AG08395 (cell line): Measurements from ENCODE around the gene ERICH6B.

Experiments used
- DNase-seq: peaks from one replicate; pipeline ENCODE4 v3.0.0; 2012; ENCODE audit warnings: mixed read lengths, low spot score

The ERICH6B gene

GRCh38 chr13:45601680-45602079 is 13.9 kb downstream of the ERICH6B start:
- no peak for DNase-seq

DNA sequence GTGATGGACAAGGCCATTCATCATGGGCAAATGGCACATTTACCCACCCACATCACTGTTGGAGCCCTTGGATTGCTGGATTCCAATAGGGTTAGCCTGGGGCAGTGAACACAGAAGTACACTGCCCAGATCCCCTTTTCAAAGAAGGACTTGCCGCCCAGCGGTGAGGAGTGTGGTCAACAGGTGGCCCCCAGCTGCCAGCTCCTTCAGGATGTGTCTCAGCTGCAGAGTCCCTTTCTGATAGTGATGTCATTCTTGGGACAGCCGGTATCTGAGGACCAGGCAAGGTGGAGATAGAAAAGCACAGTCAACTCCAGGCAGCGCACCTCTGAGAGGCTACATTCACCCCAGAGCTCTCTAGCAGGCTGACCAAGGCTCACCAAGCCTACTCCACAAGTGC is 16.9 kb downstream of the ERICH6B start:
- no peak for DNase-seq

DNA sequence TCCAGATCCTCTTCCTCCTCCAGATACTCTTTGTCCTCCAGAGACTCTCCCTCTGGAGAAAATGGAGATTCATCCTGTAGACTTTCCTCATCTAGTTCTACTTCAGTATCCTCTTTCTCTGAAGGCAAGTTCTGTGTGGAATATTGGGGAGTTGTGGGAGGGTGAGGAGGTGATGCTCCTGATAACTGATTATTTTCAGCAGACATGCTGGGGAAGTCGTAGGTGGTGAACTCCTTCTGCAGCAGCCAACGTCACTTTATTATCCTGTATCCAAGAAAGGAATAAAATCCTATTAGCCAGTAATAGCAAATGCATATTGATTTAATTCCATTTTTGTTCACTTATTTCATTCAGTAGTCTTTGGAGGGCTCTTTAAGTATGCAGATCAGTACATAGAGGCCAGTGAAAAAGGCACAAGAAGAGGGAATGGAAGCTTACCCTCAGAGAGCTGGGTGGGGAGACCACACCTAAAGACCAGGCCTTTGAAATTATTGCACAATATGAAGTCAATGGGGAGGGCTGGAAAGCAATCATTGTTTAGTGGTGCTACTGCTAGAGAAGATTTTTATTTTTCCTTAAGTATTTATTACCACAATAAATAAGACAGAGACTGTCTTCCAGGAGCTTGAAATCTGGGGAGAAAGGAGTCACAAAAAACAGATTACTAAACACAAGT is 18.6 kb downstream of the ERICH6B start:
- no peak for DNase-seq

GRCh38 chr13:45595965-45596364 is 19.6 kb downstream of the ERICH6B start:
- DNase-seq = no peak

DNA sequence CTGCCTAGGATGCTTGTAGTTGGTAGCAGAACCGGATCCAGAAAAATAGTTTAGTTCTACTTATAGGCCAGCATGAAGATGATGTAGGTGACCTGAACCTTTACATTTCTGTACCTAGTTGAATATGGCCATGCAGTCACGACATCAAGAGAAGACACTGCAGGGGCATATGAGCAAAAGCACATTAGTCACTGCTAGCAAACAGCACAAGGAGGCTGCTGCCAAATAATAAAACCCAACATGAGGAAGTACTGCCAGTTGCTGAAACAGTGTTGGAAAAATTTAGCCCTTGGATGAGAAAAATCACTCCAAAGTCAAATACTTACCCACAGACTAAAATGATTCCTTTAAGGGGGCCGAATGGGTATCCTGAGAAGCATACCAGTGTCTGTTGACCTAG is 20.8 kb downstream of the ERICH6B start:
- DNase-seq = no peak

GRCh38 chr13:45594227-45594626 is 21.3 kb downstream of the ERICH6B start:
- DNase-seq = no peak

GRCh38 chr13:45592758-45593157 is 22.8 kb downstream of the ERICH6B start:
- DNase-seq = no peak

- DNase-seq = no peak
Measured at GRCh38 chr13:45590066-45590465, 25.5 kb downstream of the ERICH6B start.

- no peak for DNase-seq
Measured at GRCh38 chr13:45587897-45588296, 27.6 kb downstream of the ERICH6B start.

GRCh38 chr13:45584816-45585215 is 30.7 kb downstream of the ERICH6B start:
- DNase-seq = no peak

- DNase-seq = no peak
Measured at GRCh38 chr13:45582408-45583076, 33.0 kb downstream of the ERICH6B start.

DNA sequence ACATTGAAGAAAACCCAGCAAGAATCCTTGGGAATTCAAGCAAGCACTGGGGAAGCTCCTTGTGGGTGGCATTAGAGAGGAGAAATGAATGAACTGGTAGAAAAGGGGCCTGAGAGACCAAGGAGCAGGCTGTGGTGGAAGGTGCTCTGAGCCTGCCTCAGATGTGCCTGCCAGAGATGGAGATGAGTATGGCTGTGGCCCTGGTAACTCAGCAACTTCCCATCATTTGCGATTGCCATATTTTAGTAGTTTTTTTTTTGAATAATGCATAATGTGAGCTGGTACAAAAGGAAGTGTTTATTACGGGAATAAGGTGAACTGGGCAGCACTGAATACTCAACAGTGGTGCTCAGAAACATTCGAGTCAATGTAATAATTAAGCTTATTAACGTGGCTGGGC is 39.1 kb downstream of the ERICH6B start:
- no peak for DNase-seq

GRCh38 chr13:45575830-45576180 is 39.7 kb downstream of the ERICH6B start:
- DNase-seq = no peak

GRCh38 chr13:45575146-45575829 is 40.3 kb downstream of the ERICH6B start:
- no peak for DNase-seq

DNA sequence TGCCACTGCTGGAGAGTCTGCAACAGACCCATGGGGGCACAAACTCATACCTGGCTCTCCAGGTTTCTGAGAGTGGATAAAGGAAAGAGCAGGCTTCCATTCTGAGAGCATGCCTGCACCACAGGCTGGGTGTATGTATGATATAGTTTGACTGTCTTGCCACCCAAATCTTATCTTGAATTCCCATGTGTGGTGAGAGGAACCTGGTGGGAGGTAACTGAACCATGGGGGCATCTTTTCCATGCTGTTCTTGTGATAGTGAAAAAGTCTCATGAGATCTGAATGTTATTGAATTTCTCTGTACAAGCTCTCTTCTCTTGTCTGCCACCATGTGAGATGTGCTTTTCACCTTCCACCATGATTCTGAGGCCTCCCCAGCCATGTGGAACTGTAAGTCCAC is 50.2 kb downstream of the ERICH6B start:
- DNase-seq = no peak

DNA sequence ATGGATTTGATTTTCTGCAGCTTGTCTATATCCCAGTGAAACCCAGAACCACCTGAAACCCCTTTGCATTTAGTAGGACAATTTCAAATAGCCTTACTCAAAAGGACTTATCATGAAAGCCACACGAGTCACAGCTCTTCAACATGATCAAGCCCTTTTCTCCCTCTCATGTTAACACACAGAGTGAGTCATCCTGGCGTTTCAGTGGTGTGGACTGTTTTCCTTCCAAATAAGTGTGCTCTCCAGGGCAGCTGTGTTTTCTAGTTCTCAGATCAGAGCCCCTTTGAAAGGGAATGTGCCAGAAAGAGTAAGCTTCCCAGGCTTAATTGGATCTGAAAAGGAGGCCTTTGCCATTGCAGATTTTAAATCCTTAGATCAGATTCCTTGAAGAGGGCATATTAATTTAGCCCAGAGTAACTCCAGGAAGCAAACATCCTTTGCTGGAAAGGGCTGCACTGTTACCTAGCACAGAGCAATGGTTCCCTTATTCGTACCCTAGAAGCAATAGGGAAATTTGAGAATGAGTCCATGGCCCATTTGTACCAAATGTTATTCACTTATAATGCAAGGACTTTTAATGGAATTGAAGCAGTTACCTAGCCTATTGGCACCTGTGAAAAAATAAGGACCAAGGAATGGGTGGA is 51.3 kb downstream of the ERICH6B start:
- DNase-seq = peak; percentile 52

DNA sequence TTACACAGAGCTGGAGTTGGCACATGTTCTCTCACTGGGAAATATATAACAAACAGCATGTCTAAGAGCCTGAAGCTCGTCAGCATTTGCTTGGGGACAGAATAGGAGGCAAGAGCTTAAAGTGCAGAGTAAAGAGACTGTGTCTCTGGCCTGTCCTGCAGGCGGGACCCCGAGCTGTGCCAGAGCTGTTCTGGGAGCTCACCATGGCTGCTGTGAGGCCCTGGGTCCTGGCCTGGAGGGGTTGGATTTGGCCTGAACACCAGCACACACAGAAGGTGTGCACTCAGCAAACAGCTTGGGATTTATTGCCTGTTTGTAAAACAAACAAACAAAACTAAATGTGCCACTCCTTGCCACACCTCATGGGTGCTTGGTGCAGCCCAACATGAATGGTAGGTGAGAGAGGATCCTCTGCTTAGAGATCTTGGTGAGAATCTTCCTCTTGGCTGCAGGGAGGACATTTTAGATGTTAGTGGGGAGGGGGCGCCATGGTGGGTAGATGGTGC is 60.9 kb downstream of the ERICH6B start:
- no peak for DNase-seq

GRCh38 chr13:45548281-45548680 is 67.3 kb downstream of the ERICH6B start:
- no peak for DNase-seq

- DNase-seq = no peak
Measured at GRCh38 chr13:45546410-45546765, 69.2 kb downstream of the ERICH6B start.

DNA sequence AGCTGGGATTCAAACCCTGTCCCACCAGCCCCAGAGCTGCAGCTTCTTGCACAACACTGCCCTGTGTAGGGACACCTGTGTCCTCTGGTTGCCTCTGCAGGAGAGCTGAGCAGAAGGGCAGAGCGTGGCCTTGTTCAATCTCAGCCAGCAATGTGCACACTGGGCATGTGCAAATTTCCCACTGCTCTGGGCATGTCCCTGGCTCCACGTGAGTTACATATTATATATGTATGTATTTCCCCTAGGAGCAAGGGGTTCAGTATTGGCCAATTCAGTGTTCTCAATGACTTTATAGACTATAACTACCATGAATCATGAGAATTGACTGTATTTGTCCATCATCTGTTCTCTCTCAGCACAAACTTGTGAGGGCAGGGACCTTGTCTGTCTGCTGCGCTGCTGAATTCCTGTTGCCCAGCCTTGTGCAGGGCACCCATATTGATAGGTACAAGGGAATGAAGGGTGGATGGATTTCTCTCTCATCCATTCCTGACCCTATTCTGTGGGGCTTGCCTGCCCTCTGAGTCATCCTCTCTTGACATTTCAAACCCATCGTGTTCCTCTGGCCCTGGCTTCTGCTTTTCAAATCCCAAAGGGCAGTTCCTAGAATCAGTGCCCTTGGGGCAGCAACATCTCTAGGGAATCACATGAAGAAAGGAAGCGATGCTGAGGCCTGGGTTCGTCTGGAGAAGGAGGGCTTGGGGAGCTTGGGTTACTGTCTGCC is 69.7 kb downstream of the ERICH6B start:
- DNase-seq = no peak

- DNase-seq = no peak
Measured at GRCh38 chr13:45544520-45544919, 71.0 kb downstream of the ERICH6B start.

DNA sequence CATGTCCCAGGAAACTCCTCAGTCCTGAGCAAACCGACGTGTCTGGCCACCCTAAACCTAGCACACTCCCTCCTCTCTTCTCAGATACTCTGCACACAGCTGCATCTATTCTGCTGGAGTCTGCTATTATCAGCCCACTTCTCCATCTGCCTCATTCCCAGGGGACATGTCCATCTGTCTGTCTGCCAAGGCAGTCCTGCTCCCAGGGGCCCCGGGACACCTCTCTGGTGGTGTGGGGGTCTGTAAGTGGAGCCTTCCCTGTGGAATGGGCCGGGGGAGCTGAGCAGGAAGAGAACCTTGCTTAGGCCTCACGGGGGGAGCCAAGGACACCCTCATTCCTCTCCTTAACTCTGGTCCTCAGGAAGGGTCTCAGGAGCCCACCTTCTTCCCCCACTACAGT is 72.7 kb downstream of the ERICH6B start:
- DNase-seq = no peak
